Right atrium auricular region (tissue), 2 donors: Measurements from ENCODE around the gene DTX3. TPM values are rescaled to one million over a fixed set of nuclear protein-coding genes. Genes with fewer than 3 reads are reported as not detected.
"Not testable (repeated sequence)": the region's sequence is repeated elsewhere in the genome, so short reads cannot be mapped to it uniquely, and the experiment has no call there.

Experiments used
- DNase-seq: peaks from one replicate; pipeline ENCODE4 v3.0.0-alpha.2; 2019; ENCODE audit warnings: low spot score
- H3K27ac ChIP-seq, 2 donors: fragments of 200-600 bp; sonication (generic); 1 replicate in 1 of 2; 2 replicates in 1 of 2; pipeline ENCODE4 v1.5.1; 2016 to 2019
- H3K27me3 ChIP-seq, 2 donors: fragments of 200-600 bp; sonication (generic); one replicate each; pipeline versions ENCODE4 v1.5.1 to v1.6.0; 2017 to 2019
- H3K36me3 ChIP-seq: fragments of 200-600 bp; sonication (generic); one replicate; pipeline ENCODE4 v1.5.1; 2016
- H3K4me1 ChIP-seq, 2 donors: fragments of 200-600 bp; sonication (generic); one replicate each; pipeline versions ENCODE4 v1.5.1 to v1.6.0; 2017 to 2019
- H3K4me3 ChIP-seq, 2 donors: fragments of 200-600 bp; sonication (generic); 1 replicate in 1 of 2; 2 replicates in 1 of 2; pipeline ENCODE4 v1.5.1; 2017 to 2019; ENCODE audit warnings: mild to moderate bottlenecking in 1 of 2, moderate library complexity in 1 of 2
- H3K9me3 ChIP-seq, 2 donors: fragments of 200-600 bp; sonication (generic); one replicate each; pipeline ENCODE4 v1.5.1; 2019
- total RNA-seq, 2 donors: library from RNA; depleted of rRNA; stranded (reverse); fragments of >200 nt; gene quantifications; one replicate each; pipeline ENCODE4 v1.1.0, GENCODE V29; 2016
- TF ChIP-seq, protein P1 (sequence below), 2 donors: fragments of 200-600 bp; sonication (generic); IDR thresholded peaks; one replicate each; pipeline ENCODE4 v1.5.1; 2019; ENCODE audit warnings: antibody characterized with exemption in 2 of 2

DTX3 gene
- total RNA-seq, 2 donors from 2014 or later: 22.3 to 32.5 TPM

DNA sequence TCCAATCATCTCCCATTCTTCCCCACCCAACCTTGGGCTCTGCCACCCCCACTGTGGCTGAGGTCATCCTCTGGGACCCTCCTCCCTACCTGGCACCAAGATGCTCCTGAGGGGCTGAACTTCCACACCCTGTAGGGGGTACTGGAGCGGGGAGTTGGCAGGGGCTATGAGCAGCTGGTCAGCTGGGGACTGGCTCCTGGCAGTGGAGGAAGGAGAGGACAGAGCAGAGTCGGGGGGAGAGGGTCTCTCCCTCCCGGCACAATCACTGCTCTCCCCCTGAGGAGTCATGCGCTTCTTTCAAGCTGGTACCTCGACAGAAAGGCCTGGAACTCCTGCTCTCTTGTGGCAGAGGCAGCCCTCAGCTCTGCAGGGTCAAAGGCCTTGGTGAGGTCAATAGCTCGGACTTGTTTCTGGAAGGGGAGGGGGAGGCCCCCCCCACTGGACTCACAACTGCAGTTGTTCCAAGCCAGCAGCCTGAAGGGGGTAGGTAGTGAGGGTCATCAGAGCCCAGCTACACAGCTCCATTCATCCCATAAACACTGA, 26.3 kb downstream of the DTX3 start:
- TF ChIP-seq, protein P1, sequence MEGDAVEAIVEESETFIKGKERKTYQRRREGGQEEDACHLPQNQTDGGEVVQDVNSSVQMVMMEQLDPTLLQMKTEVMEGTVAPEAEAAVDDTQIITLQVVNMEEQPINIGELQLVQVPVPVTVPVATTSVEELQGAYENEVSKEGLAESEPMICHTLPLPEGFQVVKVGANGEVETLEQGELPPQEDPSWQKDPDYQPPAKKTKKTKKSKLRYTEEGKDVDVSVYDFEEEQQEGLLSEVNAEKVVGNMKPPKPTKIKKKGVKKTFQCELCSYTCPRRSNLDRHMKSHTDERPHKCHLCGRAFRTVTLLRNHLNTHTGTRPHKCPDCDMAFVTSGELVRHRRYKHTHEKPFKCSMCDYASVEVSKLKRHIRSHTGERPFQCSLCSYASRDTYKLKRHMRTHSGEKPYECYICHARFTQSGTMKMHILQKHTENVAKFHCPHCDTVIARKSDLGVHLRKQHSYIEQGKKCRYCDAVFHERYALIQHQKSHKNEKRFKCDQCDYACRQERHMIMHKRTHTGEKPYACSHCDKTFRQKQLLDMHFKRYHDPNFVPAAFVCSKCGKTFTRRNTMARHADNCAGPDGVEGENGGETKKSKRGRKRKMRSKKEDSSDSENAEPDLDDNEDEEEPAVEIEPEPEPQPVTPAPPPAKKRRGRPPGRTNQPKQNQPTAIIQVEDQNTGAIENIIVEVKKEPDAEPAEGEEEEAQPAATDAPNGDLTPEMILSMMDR (IDR thresholded peaks at IDR 0.05): no peak
- Histone ChIP-seq H3K27ac (no peak overlapping the region), H3K36me3 (no peaks in the 10 kb centered on the region), H3K4me1 (peaks cover 0 to 31% of the 10 kb centered on the region in 2 donors), H3K9me3 (no peaks in the 10 kb centered on the region), H3K27me3 (peaks cover 3 to 13% of the 10 kb centered on the region in 2 donors), H3K4me3 (no peak overlapping the region)
- peak; percentile 43 for DNase-seq

DNA sequence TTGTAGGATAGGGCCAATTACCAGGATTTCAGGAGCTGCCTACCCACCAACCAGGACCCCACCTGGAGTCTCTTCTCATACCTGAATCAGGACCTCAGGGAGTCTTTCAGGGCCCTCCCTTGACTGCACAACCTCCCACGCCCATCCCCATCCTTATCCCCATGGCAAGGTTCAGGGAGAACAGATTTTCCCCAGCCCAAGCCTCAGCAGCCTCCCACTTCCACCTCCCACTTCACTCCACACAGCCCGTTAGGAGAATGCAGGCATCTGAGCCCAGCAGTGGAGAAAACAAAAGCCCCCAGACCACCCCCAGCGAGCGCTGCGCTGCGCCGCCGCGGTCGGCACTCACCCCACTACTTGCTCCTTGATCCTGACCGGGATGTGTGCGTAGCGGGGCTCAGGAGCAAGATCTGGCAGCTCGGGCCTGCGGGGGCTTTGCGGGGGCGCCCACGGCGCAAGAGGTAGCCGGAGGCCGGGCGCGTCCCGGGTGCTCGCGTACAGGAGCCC, 27.0 kb downstream of the DTX3 start:
- H3K27ac ChIP-seq: no peak overlapping the region
- H3K4me1 ChIP-seq: peaks cover 0 to 31% of the 10 kb centered on the region in 2 donors
- no peaks in the 10 kb centered on the region for H3K36me3 ChIP-seq
- peaks cover 3 to 13% of the 10 kb centered on the region in 2 donors for H3K27me3 ChIP-seq
- H3K4me3 ChIP-seq: peak overlapping the region; percentile 40 to 65
- TF ChIP-seq, protein P1 (IDR thresholded peaks at IDR 0.05): no peak
- peak; percentile 40 for DNase-seq
- no peaks in the 10 kb centered on the region for H3K9me3 ChIP-seq

DNA sequence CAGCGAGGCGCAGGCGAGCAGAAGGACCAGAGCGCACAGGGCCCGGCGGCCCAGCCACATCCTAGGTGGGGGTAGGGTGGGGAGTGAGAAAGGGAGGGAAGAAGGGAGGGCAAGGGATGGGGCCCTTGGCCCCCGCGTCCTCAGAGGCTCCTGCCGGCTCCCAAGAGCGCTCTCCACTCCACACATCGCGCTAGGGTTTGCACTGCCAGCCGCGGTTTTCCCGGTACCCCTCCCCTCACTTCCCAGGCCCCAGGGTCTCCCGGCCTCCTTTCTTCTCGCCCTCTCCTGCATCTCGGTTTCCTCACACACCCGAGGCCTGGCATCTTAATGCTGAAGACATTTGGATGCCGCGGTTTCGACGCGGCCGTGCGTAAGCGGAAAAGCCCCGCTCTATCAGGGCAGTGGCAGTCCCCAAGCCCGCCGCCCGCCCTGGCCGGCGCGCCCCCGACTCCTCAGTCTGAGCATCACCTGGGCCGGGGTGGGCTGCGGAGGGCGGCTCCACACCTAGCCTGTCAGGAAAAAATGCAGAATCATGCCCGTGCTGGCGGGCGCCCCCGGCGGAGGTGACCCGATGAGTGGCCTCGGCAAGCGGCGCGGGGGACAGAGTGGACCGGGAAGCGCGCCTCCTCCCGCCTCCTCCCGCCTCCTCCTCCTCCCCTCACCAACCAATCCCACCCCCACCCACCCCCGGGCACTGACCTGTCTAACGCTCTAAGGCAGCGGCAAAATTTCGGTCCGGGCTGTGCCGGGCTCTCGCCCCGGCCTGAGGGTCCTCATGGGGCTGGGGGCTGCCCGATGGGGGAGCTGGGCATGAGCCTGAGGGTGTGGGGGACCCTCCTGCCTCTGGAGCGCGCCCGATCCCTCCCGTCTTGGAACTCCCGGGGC, 27.7 kb downstream of the DTX3 start:
- Histone ChIP-seq H3K36me3 (no peaks in the 10 kb centered on the region), H3K9me3 (no peaks in the 10 kb centered on the region), H3K27me3 (peaks cover 3 to 13% of the 10 kb centered on the region in 2 donors), H3K4me1 (peaks cover 0 to 30% of the 10 kb centered on the region in 2 donors), H3K4me3 (peak overlapping the region; percentile 40 to 65), H3K27ac (peak overlapping the region in 1 of 2 donors; percentile 35)
- TF ChIP-seq, protein P1 (IDR thresholded peaks at IDR 0.05): no peak
- DNase-seq: peak; percentile 55

DNA sequence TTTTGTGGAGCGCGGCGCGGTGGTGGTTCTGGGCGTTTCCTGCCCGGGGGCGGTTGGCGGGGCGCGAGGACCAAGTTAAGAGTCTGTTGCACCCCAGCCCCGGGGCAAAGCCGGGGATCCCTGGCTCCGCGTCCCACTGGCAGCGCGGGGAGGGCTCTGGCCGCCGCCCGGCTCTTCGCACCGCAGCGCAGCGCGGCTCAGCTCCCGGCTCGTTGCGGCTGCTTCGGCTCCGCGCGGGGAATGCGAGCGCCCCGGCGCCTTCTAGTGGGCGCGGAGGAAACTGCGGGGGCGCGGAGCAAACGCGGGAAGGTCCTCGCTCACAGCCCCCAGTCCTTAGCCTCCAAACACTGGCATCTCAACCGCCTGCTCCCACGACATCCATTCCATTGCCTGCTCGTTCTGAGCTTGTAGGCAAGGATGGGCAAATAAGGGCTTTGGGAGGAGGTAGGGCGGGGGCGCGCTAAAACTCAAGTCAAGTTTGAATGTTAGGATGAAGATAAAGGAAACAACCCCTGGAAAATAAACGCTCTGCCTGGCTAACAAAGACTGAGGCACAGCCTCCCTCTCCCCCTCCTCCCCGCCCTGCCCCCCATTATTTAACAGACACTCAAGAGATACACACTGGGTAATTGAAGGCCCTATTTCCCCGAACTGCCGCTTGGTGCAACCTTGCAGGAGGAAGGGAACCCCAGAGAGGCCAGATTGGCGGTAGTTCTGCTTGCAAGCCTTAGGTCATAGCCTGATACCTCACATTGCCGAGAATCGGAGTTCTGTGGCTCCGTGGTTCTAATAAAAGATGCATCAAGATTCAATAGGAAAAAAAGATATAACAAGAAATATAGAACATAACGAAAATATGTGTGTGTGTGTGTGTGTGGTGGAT, 28.6 kb downstream of the DTX3 start, which contains the start of gene B4GALNT1:
Gene B4GALNT1 (minus strand): TSS at position 244 of the 883 bp plus-strand sequence. CDS start 1,069 bp downstream, outside the sequence.
- Histone ChIP-seq H3K4me1 (peaks cover 0 to 22% of the 10 kb centered on the region in 2 donors), H3K27me3 (peaks cover 0 to 6% of the 10 kb centered on the region in 2 donors), H3K36me3 (no peaks in the 10 kb centered on the region), H3K4me3 (peak within 1 kb of the TSS; percentile 40 to 65), H3K27ac (peak within 1 kb of the TSS in 1 of 2 donors; percentile 35), H3K9me3 (no peaks in the 10 kb centered on the region)
- TF ChIP-seq, protein P1 (IDR thresholded peaks at IDR 0.05): peak; percentile 95 to 96
- DNase-seq: peak; percentile 58

DNA sequence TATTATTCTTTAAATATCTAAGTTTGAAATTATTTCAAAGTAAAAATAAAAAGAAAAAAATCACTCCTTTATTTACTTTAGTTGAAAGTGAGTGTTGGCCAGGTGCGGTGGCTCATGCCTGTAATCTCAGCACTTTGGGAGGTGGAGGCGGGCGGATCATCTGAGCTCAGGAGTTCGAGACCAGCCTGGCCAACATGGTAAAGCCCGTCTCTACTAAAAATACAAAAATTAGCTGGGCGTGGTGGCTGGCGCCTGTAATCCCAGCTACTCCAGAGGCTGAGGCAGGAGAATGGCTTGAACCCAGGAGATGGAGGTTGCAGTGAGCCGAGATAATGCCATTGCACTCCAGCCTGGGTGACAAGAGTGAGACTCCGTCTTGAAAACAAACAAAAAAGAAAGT, 32.1 kb downstream of the DTX3 start:
- H3K9me3 ChIP-seq, H3K27me3 ChIP-seq, H3K27ac ChIP-seq, H3K36me3 ChIP-seq, H3K4me3 ChIP-seq: not testable (repeated sequence)
- peaks cover 0 to 18% of the 10 kb centered on the region in 2 donors for H3K4me1 ChIP-seq
- peak; percentile 56 for DNase-seq
